GM12891 (cell line): ENCODE measurements around the gene SCARF2.

Source experiments
- PAX5 ChIP-seq: IDR thresholded peaks from 2 replicates; pipeline ENCODE4 v1.6.1; 2011; ENCODE audit warnings: low read length, moderate library complexity, mild to moderate bottlenecking; ENCODE audit not compliant: insufficient read depth, severe bottlenecking
- POLR2A ChIP-seq: IDR thresholded peaks from 2 replicates; pipeline ENCODE4 v1.6.1; 2011; ENCODE audit warnings: low read depth, low read length, control low read depth
- POLR2AphosphoS5 ChIP-seq: IDR thresholded peaks from 2 replicates; pipeline ENCODE4 v1.6.1; 2011; ENCODE audit warnings: low read depth, low read length, control low read depth
- POU2F2 ChIP-seq: IDR thresholded peaks from 2 replicates; pipeline ENCODE4 v1.6.1; 2011; ENCODE audit warnings: low read depth, mild to moderate bottlenecking, control low read depth, low read length, moderate library complexity
- SPI1 ChIP-seq: IDR thresholded peaks from 2 replicates; pipeline ENCODE4 v1.6.1; 2011; ENCODE audit warnings: low read depth, low read length, control low read depth
- TAF1 ChIP-seq: IDR thresholded peaks from 2 replicates; pipeline ENCODE4 v1.6.1; 2011; ENCODE audit warnings: low read depth, low read length, control low read depth

DNA sequence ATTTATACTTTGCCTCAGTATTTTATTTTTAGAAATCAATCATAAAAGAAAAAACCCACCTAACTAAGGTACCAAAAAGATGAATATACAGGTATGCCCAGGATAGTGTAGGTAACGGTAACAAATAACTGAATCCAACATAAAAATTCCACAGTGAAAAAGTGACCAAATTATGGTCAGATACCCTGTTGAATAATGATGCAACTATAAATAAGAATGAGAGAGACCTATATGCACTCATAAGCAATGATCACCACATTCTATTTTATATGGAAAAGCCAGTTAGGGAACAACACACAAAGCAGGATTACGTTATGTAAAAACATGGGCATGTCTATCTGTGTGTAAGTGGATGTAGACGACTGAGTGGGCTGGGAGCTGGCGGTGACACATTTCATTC lies 50.7 kb downstream of the SCARF2 start:
- TF ChIP-seq SPI1 = no peak
- TF ChIP-seq TAF1 = no peak
- no peak for TF ChIP-seq POLR2A
- no peak for TF ChIP-seq PAX5
- no peak for TF ChIP-seq POLR2AphosphoS5
- no peak for TF ChIP-seq POU2F2
